ENCODE results near the gene CARD6.

DNA sequence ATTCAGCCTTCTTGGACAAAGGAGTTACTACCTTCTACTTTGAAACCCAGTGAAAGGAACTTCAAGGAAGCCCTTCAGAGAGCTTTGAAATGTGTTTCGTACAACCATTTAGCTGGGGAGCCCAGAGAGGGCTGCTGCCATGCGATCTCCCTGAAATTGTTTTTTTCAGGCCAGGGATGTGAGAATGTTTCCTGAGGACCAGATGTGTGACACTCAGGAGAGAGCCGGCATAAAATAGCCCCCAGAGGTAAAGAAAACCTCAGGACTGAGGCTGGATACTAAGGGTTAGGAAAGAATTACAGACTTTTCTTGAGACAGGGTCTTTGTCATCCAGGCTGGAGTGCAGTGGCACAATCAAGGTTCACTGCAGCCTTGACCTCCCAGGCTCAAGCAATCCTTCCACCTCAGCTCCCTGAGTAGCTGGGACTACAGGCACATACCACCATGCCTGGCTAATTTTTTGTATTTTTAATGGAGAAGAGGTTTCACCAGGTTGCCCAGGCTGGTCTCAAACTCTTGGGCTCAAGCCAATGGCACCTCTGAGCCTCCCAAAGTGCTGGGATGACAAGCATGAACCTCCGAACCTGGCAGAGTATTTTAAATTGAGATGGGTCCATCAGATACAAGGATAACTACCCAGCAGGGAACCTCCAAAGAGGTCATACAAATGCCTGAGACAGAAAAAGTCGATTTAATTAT is 14.5 kb upstream of the CARD6 start:
- TF ChIP-seq, protein P1, sequence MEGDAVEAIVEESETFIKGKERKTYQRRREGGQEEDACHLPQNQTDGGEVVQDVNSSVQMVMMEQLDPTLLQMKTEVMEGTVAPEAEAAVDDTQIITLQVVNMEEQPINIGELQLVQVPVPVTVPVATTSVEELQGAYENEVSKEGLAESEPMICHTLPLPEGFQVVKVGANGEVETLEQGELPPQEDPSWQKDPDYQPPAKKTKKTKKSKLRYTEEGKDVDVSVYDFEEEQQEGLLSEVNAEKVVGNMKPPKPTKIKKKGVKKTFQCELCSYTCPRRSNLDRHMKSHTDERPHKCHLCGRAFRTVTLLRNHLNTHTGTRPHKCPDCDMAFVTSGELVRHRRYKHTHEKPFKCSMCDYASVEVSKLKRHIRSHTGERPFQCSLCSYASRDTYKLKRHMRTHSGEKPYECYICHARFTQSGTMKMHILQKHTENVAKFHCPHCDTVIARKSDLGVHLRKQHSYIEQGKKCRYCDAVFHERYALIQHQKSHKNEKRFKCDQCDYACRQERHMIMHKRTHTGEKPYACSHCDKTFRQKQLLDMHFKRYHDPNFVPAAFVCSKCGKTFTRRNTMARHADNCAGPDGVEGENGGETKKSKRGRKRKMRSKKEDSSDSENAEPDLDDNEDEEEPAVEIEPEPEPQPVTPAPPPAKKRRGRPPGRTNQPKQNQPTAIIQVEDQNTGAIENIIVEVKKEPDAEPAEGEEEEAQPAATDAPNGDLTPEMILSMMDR (IDR thresholded peaks at IDR 0.05; ENCODE audit: insufficient read depth, low read depth, low read length) = no peak
- TF ChIP-seq EZH2 (IDR thresholded peaks at IDR 0.05; ENCODE audit: insufficient read depth, low read length) = no peak
